ENCODE data around the gene FADS1.

DNA sequence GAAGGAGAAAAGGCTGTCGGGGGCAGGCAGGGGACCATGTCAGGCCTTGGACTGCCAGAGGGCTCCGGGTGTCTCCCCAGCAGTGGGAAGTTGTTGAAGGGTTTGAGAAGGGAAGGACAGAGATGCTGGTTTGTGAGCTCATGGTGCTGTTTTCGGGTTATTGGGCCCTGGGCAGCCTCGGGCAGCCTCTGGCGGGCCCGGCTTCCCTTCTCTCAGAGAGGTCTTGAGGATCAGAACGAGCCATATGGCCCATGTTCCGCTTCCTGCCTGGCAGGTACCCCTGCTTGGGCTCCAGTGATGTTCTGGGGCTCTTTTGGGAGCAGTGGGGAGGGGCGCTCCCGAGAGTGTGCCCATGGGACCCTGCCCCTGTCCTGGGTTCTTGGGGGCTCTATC is 54.6 kb downstream of the FADS1 start:
- TF ChIP-seq POLR2A (IDR thresholded peaks at IDR 0.05; ENCODE audit: low read length): no peak
- TF ChIP-seq GATA1 (IDR thresholded peaks at IDR 0.05; ENCODE audit: low read depth, low read length): no peak

All from erythroblast (primary cell).